ENCODE data around the gene DCN.

DNA sequence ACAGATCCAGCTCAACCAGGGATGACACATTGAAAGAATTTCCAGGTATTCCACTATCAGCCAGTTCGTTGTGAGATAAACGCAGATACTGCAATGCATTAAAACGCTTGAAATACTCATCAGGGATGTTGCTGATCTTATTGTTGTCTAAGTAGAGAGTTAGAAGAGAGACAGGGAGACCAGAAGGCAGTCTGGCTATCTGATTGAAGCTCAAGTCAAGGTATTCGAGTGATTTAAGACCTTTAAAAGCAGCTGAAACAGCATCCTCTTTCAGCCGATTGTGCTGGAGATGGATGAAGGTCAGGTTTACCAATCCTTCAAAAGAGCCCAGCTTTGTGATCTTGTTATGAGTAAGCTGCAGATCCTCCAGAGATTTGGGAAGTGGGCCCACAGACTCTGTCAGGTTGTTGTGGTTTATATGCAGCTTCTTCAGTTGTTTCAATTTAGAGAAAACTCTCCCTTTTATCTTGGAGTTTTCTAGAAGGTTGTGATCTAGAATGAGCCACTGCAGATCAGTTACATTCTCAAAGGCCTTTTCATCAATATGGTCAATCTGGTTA is 74.3 kb downstream of the DCN start:
- TF ChIP-seq, protein P1, sequence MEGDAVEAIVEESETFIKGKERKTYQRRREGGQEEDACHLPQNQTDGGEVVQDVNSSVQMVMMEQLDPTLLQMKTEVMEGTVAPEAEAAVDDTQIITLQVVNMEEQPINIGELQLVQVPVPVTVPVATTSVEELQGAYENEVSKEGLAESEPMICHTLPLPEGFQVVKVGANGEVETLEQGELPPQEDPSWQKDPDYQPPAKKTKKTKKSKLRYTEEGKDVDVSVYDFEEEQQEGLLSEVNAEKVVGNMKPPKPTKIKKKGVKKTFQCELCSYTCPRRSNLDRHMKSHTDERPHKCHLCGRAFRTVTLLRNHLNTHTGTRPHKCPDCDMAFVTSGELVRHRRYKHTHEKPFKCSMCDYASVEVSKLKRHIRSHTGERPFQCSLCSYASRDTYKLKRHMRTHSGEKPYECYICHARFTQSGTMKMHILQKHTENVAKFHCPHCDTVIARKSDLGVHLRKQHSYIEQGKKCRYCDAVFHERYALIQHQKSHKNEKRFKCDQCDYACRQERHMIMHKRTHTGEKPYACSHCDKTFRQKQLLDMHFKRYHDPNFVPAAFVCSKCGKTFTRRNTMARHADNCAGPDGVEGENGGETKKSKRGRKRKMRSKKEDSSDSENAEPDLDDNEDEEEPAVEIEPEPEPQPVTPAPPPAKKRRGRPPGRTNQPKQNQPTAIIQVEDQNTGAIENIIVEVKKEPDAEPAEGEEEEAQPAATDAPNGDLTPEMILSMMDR (IDR thresholded peaks at IDR 0.05), result no peak
- no peak for TF ChIP-seq POLR2A (IDR thresholded peaks at IDR 0.05)
